Parathyroid adenoma (tissue), 2 donors: ENCODE results near the gene PIK3CB.

Source experiments
- H2AFZ ChIP-seq: fragments of 300-600 bp; sonication (generic); one replicate; pipeline ENCODE4 v1.7.0; 2017; ENCODE audit warnings: antibody characterized with exemption, mild to moderate bottlenecking
- H3K27ac ChIP-seq: fragments of 300-600 bp; sonication (generic); one replicate; pipeline ENCODE4 v1.7.0; 2017
- H3K27me3 ChIP-seq: fragments of 300-600 bp; sonication (generic); one replicate; pipeline ENCODE4 v1.7.0; 2017; ENCODE audit warnings: low read length; ENCODE audit not compliant: control insufficient read depth, insufficient read depth
- H3K36me3 ChIP-seq: fragments of 300-600 bp; sonication (generic); one replicate; pipeline ENCODE4 v1.7.0; 2017; ENCODE audit warnings: low read length; ENCODE audit not compliant: control insufficient read depth, insufficient read depth
- H3K4me1 ChIP-seq: fragments of 300-600 bp; sonication (generic); one replicate; pipeline ENCODE4 v1.7.0; 2017; ENCODE audit warnings: control low read depth
- H3K4me2 ChIP-seq: fragments of 300-600 bp; sonication (generic); one replicate; pipeline ENCODE4 v1.7.0; 2017; ENCODE audit warnings: low read length
- H3K4me3 ChIP-seq: fragments of 300-600 bp; sonication (generic); one replicate; pipeline ENCODE4 v1.7.0; 2017; ENCODE audit warnings: low read depth, low read length
- H3K79me2 ChIP-seq: fragments of 300-600 bp; sonication (generic); one replicate; pipeline ENCODE4 v1.7.0; 2017; ENCODE audit warnings: control low read depth
- H3K9ac ChIP-seq: fragments of 300-600 bp; sonication (generic); one replicate; pipeline ENCODE4 v1.7.0; 2017; ENCODE audit warnings: mild to moderate bottlenecking
- H3K9me3 ChIP-seq: fragments of 300-600 bp; sonication (generic); one replicate; pipeline ENCODE4 v1.7.0; 2017; ENCODE audit warnings: low read length; ENCODE audit not compliant: control insufficient read depth
- TF ChIP-seq, protein P1 (sequence below): fragments of 300-600 bp; sonication (generic); IDR thresholded peaks from one replicate; pipeline ENCODE4 v1.7.0; 2017; ENCODE audit warnings: antibody characterized with exemption, mild to moderate bottlenecking
- donor health status: primary hyperparathyroidism.

The PIK3CB gene

GRCh38 chr3:138646008-138646407, 188.7 kb downstream of the PIK3CB start:
- no peaks in the 10 kb centered on the region for H3K36me3 ChIP-seq
- no peaks in the 10 kb centered on the region for H3K79me2 ChIP-seq
- H3K9me3 ChIP-seq, result no peaks in the 10 kb centered on the region
- no peaks in the 10 kb centered on the region for H3K4me1 ChIP-seq
- H3K9ac ChIP-seq, result no peak overlapping the region
- H2AFZ ChIP-seq, result no peak overlapping the region
- H3K27me3 ChIP-seq, result no peaks in the 10 kb centered on the region
- no peak overlapping the region for H3K4me2 ChIP-seq
- no peak overlapping the region for H3K4me3 ChIP-seq
- H3K27ac ChIP-seq, result no peak overlapping the region
- TF ChIP-seq, protein P1, sequence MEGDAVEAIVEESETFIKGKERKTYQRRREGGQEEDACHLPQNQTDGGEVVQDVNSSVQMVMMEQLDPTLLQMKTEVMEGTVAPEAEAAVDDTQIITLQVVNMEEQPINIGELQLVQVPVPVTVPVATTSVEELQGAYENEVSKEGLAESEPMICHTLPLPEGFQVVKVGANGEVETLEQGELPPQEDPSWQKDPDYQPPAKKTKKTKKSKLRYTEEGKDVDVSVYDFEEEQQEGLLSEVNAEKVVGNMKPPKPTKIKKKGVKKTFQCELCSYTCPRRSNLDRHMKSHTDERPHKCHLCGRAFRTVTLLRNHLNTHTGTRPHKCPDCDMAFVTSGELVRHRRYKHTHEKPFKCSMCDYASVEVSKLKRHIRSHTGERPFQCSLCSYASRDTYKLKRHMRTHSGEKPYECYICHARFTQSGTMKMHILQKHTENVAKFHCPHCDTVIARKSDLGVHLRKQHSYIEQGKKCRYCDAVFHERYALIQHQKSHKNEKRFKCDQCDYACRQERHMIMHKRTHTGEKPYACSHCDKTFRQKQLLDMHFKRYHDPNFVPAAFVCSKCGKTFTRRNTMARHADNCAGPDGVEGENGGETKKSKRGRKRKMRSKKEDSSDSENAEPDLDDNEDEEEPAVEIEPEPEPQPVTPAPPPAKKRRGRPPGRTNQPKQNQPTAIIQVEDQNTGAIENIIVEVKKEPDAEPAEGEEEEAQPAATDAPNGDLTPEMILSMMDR, result no peak

- TF ChIP-seq, protein P1, result no peak
- Histone ChIP-seq H3K36me3 (no peaks in the 10 kb centered on the region), H3K4me2 (no peak overlapping the region), H2AFZ (no peak overlapping the region), H3K9ac (no peak overlapping the region), H3K79me2 (no peaks in the 10 kb centered on the region), H3K4me3 (no peak overlapping the region), H3K27ac (no peak overlapping the region), H3K27me3 (no peaks in the 10 kb centered on the region), H3K9me3 (no peaks in the 10 kb centered on the region), H3K4me1 (no peaks in the 10 kb centered on the region)
These were observed 191.8 kb downstream of the PIK3CB start for GRCh38 chr3:138642927-138643253.

DNA sequence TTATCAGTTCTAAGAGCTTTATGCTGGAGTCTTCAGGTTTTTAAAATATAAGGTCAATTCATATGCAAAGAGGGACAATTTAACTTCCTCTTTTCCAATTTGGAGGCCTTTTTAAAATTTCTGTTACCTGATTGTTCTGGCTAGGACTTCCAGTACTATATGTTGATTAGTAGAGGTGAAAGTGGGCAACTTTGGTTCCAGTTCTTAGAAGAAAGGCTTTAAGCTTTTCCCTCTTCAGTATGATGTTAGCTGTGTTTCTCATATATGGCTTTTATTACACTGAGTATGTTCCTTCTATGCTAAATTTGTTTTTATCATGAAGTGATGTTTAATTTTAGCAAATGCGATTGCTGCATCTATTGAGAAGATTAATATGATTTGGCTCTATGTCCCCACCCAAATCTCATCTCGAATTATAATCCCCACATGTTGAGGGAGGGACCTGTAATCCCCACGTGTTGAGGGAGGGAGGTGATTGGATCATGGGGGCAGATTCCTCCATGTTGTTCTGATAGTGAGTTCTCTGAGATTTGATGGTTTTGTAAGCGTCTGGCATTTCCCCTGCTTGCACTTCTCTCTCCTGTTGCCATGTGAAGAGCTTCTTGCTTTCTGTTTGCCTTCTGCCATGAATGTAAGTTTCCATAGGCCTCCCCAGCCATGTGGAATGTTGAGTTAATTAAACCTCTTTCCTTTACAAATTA, 192.4 kb downstream of the PIK3CB start:
- no peaks in the 10 kb centered on the region for H3K27me3 ChIP-seq
- H3K27ac ChIP-seq, result no peak overlapping the region
- no peaks in the 10 kb centered on the region for H3K9me3 ChIP-seq
- no peaks in the 10 kb centered on the region for H3K4me1 ChIP-seq
- H3K4me2 ChIP-seq, result no peak overlapping the region
- H3K9ac ChIP-seq, result no peak overlapping the region
- no peaks in the 10 kb centered on the region for H3K36me3 ChIP-seq
- no peak overlapping the region for H2AFZ ChIP-seq
- no peak overlapping the region for H3K4me3 ChIP-seq
- no peaks in the 10 kb centered on the region for H3K79me2 ChIP-seq
- TF ChIP-seq, protein P1, result no peak

- Histone ChIP-seq H3K4me2 (no peak overlapping the region), H3K27ac (no peak overlapping the region), H3K79me2 (no peaks in the 10 kb centered on the region), H3K36me3 (no peaks in the 10 kb centered on the region), H2AFZ (no peak overlapping the region), H3K9ac (no peak overlapping the region), H3K9me3 (no peaks in the 10 kb centered on the region), H3K4me1 (no peaks in the 10 kb centered on the region), H3K4me3 (no peak overlapping the region), H3K27me3 (no peaks in the 10 kb centered on the region)
- TF ChIP-seq, protein P1, result no peak
These were observed 194.2 kb downstream of the PIK3CB start for GRCh38 chr3:138640537-138640936.

- no peak overlapping the region for H3K9ac ChIP-seq
- H3K4me2 ChIP-seq, result no peak overlapping the region
- H3K4me1 ChIP-seq, result no peaks in the 10 kb centered on the region
- no peak overlapping the region for H2AFZ ChIP-seq
- H3K36me3 ChIP-seq, result no peaks in the 10 kb centered on the region
- H3K27ac ChIP-seq, result no peak overlapping the region
- no peaks in the 10 kb centered on the region for H3K79me2 ChIP-seq
- no peak overlapping the region for H3K4me3 ChIP-seq
- H3K27me3 ChIP-seq, result no peaks in the 10 kb centered on the region
- TF ChIP-seq, protein P1, result no peak
- no peaks in the 10 kb centered on the region for H3K9me3 ChIP-seq
These were observed 196.1 kb downstream of the PIK3CB start for GRCh38 chr3:138638641-138639040.
